WI38 (cell line): Measurements from ENCODE around the gene UNC93B1.

Experiments used
- H3K4me3 ChIP-seq: 2 replicates; pipeline ENCODE4 v1.5.1; 2011; ENCODE audit warnings: low read depth, mild to moderate bottlenecking, control low read depth, low read length
- TF ChIP-seq, protein P1 (sequence below): IDR thresholded peaks from 2 replicates; pipeline ENCODE4 v1.5.1; 2012; ENCODE audit warnings: low read depth, mild to moderate bottlenecking, control low read depth, low read length

Gene UNC93B1

GRCh38 chr11:68003846-68004550 lies at the start of gene UNC93B1:
TSS of gene UNC93B1 (minus strand) at chr11:68004097. CDS start at chr11:68004043, 54 bp downstream.
- peak within 1 kb of the TSS; percentile 63 for H3K4me3 ChIP-seq

GRCh38 chr11:68053117-68053516 lies 49.2 kb upstream of the UNC93B1 start:
- no peak overlapping the region for H3K4me3 ChIP-seq
- TF ChIP-seq, protein P1, sequence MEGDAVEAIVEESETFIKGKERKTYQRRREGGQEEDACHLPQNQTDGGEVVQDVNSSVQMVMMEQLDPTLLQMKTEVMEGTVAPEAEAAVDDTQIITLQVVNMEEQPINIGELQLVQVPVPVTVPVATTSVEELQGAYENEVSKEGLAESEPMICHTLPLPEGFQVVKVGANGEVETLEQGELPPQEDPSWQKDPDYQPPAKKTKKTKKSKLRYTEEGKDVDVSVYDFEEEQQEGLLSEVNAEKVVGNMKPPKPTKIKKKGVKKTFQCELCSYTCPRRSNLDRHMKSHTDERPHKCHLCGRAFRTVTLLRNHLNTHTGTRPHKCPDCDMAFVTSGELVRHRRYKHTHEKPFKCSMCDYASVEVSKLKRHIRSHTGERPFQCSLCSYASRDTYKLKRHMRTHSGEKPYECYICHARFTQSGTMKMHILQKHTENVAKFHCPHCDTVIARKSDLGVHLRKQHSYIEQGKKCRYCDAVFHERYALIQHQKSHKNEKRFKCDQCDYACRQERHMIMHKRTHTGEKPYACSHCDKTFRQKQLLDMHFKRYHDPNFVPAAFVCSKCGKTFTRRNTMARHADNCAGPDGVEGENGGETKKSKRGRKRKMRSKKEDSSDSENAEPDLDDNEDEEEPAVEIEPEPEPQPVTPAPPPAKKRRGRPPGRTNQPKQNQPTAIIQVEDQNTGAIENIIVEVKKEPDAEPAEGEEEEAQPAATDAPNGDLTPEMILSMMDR = no peak

More at GRCh38 chr11:68003846-68004550, at the start of gene UNC93B1:
- TF ChIP-seq, protein P1 = no peak

DNA sequence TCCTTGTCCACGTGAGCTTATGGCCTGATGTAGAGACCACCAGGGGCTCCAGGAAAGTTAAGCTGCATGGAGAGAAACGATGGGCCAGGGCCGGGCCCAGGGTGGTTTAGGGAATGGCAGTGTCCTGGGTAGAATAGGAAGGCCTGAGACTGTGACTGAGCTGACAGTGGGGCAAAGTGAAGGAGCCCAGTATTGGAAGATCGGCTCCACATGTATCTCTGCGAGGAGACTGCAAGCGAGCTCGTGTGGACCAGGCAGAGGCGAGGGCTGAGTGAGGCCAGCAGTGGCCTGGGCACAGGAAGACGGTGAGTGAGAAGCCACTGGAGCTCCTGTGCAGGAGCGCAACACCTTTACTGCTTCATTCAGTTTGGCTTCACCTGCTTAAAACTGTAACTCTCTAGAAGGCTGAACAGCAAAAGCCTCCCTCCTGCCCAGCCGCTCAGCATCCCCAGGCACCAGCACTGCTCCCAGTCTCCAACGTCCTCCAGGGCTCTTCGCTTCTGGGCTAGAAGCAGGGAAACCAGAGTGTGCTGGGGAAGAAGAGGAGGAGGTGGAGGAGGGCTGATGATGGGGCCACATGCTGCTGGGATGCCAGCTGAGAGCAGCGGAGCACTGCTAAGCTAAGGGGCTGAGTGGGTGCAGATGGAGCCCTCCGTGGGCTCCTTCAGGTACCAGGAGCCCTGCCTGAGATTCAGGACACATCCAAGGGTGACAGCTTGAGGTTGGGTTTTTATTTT lies 48.4 kb upstream of the UNC93B1 start:
- TF ChIP-seq, protein P1 = no peak

DNA sequence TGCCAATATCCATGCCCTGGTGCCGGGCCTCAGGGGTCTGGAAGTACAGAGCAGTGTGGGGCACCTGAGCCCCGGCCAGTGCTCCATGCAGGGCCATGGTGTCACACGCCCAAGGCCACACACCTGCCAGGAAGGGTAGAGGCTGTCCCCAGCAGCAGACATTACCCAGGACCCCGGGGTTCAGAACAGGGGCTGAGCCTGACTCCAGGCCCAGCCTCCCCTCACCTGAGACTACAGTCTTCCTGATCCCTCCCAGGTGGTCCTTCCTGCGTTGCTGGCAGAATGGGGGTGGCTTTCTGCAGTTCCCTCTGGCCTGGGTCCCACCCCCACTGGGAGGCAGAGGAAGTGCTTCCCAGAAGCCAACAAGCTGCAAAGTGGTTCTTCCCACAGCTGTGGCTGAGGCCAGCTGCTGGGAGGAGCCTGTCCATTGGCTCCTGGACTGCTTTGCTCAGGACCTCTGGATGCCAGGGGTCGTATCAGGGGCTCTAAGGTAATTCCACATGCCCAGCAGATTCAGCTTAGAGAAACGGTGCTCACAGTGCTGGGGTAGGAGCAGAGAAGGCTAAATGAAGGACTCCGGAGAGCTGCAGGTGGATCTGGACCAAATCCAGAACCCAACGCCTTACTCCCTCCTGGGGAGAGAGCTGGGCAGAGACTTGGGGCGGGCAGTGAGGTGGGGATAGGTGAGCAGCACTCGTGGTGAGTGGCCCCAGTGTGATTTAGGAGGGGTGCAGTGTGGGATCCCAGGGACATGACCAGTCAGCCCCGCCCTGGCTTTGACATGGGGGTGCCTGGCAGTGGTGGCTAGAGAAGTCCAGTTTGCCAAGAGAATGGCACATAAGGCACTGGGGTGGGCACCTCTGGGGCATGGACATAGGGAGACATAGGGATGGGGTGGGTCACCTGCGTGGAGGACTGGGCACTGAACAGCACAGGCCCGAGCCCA lies 47.6 kb upstream of the UNC93B1 start:
- no peak overlapping the region for H3K4me3 ChIP-seq
- TF ChIP-seq, protein P1 = no peak

More for the DNA sequence above, 48.4 kb upstream of the UNC93B1 start:
- H3K4me3 ChIP-seq = no peak overlapping the region

- TF ChIP-seq, protein P1 = no peak
- H3K4me3 ChIP-seq = no peak overlapping the region
Observed at GRCh38 chr11:68050371-68050841, 46.5 kb upstream of the UNC93B1 start.

GRCh38 chr11:68049509-68050370 lies 45.8 kb upstream of the UNC93B1 start:
- H3K4me3 ChIP-seq = no peak overlapping the region
- TF ChIP-seq, protein P1 = no peak
